IPS-NIHi7 (cell line): Measurements from ENCODE around the gene NAA35.

Experiments
- DNase-seq: peaks from one replicate; pipeline ENCODE4 v3.0.0; 2012; ENCODE audit warnings: mixed read lengths; ENCODE audit errors: extremely low spot score

The NAA35 gene

DNA sequence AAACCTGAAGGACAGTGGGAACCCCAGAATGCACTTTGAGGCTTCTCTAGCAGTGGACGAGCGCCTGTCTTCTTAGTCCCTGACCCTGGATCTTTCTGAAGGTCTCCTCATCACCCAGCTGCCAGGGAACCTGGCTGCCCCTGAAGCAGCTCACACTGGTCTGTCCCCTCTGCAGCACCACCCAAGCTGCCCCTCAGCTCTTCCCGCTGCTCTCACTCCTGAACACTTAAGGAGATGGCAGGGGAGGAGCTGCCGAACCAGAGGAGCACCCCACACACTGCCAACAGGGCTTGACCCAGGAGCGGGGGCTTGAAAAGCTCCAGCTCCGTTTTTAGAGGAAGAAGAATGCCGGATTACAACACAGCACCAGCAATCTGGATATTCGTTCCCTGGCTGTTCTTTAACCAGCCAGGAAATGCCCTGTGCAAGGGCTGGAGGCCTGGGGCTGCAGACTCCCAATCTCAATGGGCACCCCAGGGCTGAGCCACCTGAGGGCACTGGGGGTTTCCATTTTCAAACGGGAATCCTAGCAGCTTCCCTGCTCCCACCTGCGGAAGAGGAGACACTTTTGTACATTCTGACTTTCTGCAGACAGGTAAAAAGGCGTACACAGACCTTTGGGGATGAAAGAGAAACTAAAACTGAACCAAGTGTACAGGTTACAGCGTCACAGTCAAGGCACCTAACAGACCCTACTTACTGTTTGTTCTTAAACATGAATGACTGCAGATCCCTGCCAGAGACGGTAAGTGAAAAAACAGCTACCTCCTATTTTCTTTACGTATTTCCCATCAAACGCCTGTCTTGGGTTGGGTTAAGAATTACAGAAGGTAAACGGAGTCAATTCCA lies 122.1 kb downstream of the NAA35 start:
- DNase-seq = no peak

GRCh38 chr9:86064220-86064619 lies 123.3 kb downstream of the NAA35 start:
- DNase-seq = no peak

- no peak for DNase-seq
These were observed 128.4 kb downstream of the NAA35 start for GRCh38 chr9:86069206-86069869.
